GM12864 (cell line): ENCODE results near the gene LAMTOR5.

ENCODE experiments used
- DNase-seq: peaks from one replicate; pipeline ENCODE4 v3.0.0-alpha.2; 2011; ENCODE audit warnings: low read depth
- H3K4me3 ChIP-seq: 2 replicates; pipeline ENCODE4 v1.5.1; 2011; ENCODE audit warnings: mild to moderate bottlenecking, low read depth, low read length, control low read depth
- CTCF ChIP-seq: IDR thresholded peaks from 2 replicates; pipeline ENCODE4 v1.5.1; 2011; ENCODE audit warnings: low read depth, mild to moderate bottlenecking, moderate library complexity, low read length, control low read depth, inconsistent platforms; ENCODE audit errors: missing control alignments

LAMTOR5 gene

DNA sequence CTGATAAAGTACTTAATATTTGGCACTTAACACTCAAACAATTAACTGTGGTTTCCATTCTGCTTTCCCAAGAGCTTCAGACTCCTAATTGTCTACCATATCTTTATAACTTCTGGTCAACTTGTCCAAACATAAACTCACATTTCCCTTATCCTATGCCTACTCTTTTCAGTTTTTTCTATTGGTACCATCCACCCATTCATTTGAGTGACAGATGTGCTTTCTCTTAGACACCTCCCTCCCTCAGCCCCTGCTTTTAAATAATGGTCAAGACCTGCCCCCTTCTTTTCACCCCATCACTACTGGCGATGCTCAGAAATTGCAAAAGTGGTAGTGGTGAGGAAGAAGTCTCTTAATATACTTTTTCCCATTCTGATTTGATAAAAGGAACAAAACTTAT lies 22.1 kb downstream of the LAMTOR5 start:
- no peak for DNase-seq
- no peak overlapping the region for H3K4me3 ChIP-seq
- no peak for TF ChIP-seq CTCF

DNA sequence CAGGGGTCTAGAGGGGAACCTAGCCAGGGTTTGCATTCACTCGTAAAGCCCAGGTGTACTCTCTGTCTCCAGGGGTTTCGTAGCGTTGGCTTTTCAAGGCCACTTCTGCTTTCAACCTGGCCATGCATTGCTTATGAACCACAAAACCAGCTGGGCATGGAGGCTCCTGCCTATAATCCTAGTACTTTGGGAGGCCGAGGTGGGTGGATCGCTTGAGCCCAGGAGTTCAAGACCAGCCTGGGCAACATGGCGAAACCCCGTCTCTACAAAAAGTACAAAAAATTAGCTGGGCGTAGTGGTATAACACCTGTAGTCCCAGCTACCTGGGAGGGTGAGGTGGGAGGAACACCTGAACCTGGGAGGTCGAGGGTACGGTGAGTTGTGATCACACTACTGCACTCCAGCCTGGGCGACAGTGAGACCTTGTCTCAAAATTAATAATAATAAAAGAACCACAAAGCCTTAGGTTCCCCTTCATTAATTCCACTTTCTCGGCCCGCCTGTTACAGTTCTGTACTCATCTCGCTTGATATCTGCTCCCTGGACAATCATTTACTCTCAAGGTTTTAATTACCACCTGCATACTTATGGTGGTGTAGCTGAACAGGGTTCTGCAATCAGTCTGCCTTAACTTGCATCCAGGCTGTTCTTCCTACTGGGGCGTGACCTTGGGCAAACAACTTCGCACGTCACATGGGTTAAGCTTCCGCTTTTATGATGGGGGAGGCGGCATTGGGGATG lies 22.7 kb downstream of the LAMTOR5 start:
- no peak for TF ChIP-seq CTCF
- DNase-seq = peak; percentile 49

GRCh38 chr1:110383251-110383990 lies 24.1 kb downstream of the LAMTOR5 start:
- DNase-seq = no peak
- H3K4me3 ChIP-seq = no peak overlapping the region
- TF ChIP-seq CTCF = no peak

More for the DNA sequence above, 22.7 kb downstream of the LAMTOR5 start:
- H3K4me3 ChIP-seq = peak overlapping the region; percentile 5; the same call in 1 of the 2 replicates

DNA sequence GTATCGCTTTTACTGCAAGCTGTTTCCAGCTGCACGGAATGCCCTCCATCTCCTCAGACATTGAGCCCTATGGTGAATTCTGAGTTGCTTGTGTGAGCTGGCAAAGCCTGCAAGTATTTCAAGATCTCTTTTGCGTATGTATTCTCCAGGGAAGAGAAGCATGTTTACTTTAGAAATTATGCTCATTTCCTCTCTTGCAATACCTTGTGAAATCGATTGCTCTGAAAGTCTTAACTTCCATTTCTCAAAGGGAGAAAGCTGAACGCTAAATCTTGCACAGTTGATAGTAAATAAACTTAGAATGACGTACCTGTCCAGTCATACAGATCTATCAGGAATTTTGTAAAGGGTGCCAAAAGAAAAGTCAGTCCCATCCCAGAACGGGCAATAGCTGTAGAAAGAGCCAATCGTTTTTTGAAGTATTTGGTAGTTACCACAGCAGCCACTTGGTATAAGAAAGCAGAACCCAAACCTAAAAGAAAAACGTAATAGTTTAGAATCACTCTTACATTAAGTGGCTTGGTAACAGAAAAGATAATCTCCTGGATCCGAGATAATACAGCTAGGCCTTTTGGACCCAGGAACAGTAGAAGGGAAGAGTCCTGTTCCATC lies 26.7 kb downstream of the LAMTOR5 start:
- DNase-seq = no peak
- TF ChIP-seq CTCF = no peak
- no peak overlapping the region for H3K4me3 ChIP-seq

GRCh38 chr1:110375490-110375889 lies 32.0 kb downstream of the LAMTOR5 start:
- TF ChIP-seq CTCF = no peak

DNA sequence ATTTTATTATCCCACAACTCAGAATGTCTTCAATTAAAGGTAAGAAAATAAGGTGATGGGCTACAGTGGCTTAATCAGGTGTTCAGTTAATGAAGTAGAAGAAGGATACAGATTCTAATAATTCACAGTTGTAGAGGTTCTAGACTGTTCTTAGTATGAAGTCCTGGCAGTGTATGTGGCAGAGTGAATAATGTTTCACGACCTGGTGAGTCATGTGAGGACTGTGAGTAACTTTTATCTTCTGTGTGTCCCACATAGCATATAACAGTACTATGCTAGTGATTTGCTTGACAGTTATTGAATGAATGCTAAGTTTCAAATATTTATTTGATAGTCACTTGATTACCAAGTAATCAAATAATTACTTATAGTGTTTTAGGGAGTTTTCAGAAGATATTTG lies 36.7 kb downstream of the LAMTOR5 start:
- no peak for DNase-seq
- TF ChIP-seq CTCF = no peak
- no peak overlapping the region for H3K4me3 ChIP-seq

More at GRCh38 chr1:110375490-110375889, 32.0 kb downstream of the LAMTOR5 start:
- DNase-seq = no peak
- no peak overlapping the region for H3K4me3 ChIP-seq
